Neuronal stem cell (in vitro differentiated cells): ENCODE data around the gene FIGLA.

Source experiments
- DNase-seq: peaks from one replicate; pipeline ENCODE4 v3.0.0-alpha.2; 2013; ENCODE audit warnings: low spot score
- H2AFZ ChIP-seq: one replicate; pipeline ENCODE4 v1.6.1; 2013; ENCODE audit warnings: mild to moderate bottlenecking, low read length, inconsistent platforms
- H2AK5ac ChIP-seq: 2 replicates; pipeline ENCODE4 v1.6.1; 2013; ENCODE audit warnings: low read depth, mild to moderate bottlenecking, inconsistent platforms, low read length, moderate library complexity, mixed read lengths
- H2BK120ac ChIP-seq: 2 replicates; pipeline ENCODE4 v1.6.1; 2013; ENCODE audit warnings: low read depth, mild to moderate bottlenecking, inconsistent platforms, low read length, moderate library complexity, mixed read lengths
- H2BK12ac ChIP-seq: one replicate; pipeline ENCODE4 v1.6.1; 2013; ENCODE audit warnings: low read length, inconsistent platforms
- H2BK15ac ChIP-seq: 2 replicates; pipeline ENCODE4 v1.6.1; 2013; ENCODE audit warnings: mild to moderate bottlenecking, low read length, inconsistent platforms, mixed read lengths
- H2BK5ac ChIP-seq: one replicate; pipeline ENCODE4 v1.6.1; 2013; ENCODE audit warnings: inconsistent platforms, mild to moderate bottlenecking, low read length, moderate library complexity
- H3K14ac ChIP-seq: one replicate; pipeline ENCODE4 v1.6.1; 2013; ENCODE audit warnings: low read length, inconsistent platforms
- H3K18ac ChIP-seq: 2 replicates; pipeline ENCODE4 v1.6.1; 2013; ENCODE audit warnings: low read length, inconsistent platforms
- H3K23ac ChIP-seq: 2 replicates; pipeline ENCODE4 v1.6.1; 2013; ENCODE audit warnings: low read depth, mild to moderate bottlenecking, mixed read lengths, low read length, inconsistent platforms; ENCODE audit not compliant: poor library complexity
- H3K27ac ChIP-seq: replicated peaks from 3 replicates; pipeline ENCODE4 v1.5.1; 2013; ENCODE audit warnings: low read length, inconsistent platforms
- H3K27me3 ChIP-seq, 3 experiments: 2 replicates each; pipeline ENCODE4 v1.6.1; 2013; ENCODE audit warnings: low read length in 3 of 3, mild to moderate bottlenecking in 2 of 3, inconsistent platforms in 1 of 3, low read depth in 1 of 3, mixed read lengths in 1 of 3, moderate library complexity in 1 of 3; ENCODE audit not compliant: control insufficient read depth in 3 of 3, insufficient read depth in 3 of 3
- H3K36me3 ChIP-seq, 2 donors: replicated peaks in 1 of 2; 2 replicates each; pipeline ENCODE4 v1.6.1; 2013; ENCODE audit warnings: low read length in 2 of 2; ENCODE audit not compliant: control insufficient read depth in 2 of 2, insufficient read depth in 2 of 2
- H3K4ac ChIP-seq: 2 replicates; pipeline ENCODE4 v1.6.1; 2013; ENCODE audit warnings: inconsistent platforms, mild to moderate bottlenecking, low read length, moderate library complexity
- H3K4me1 ChIP-seq, 2 donors: 1 replicate in 1 of 2; 2 replicates in 1 of 2; pipeline ENCODE4 v1.6.1; 2013; ENCODE audit warnings: low read length in 2 of 2, low read depth in 1 of 2; ENCODE audit not compliant: control insufficient read depth in 2 of 2, insufficient read depth in 1 of 2
- H3K4me2 ChIP-seq: one replicate; pipeline ENCODE4 v1.6.1; 2013; ENCODE audit warnings: mild to moderate bottlenecking, low read length, inconsistent platforms; ENCODE audit not compliant: insufficient read depth, poor library complexity, severe bottlenecking
- H3K4me3 ChIP-seq, 2 donors: 2 replicates each; pipeline ENCODE4 v1.5.1; 2013; ENCODE audit warnings: low read length in 2 of 2, mild to moderate bottlenecking in 2 of 2, inconsistent platforms in 1 of 2, moderate library complexity in 1 of 2
- H3K79me1 ChIP-seq: one replicate; pipeline ENCODE4 v1.6.1; 2013; ENCODE audit warnings: low read depth, mild to moderate bottlenecking, inconsistent platforms, low read length, moderate library complexity
- H3K9ac ChIP-seq: one replicate; pipeline ENCODE4 v1.6.1; 2013; ENCODE audit warnings: mild to moderate bottlenecking, low read depth, low read length, inconsistent platforms; ENCODE audit not compliant: poor library complexity
- H3K9me3 ChIP-seq, 2 donors: replicated peaks in 1 of 2; 2 replicates each; pipeline versions ENCODE3 to v1.6.1; 2013; ENCODE audit warnings: low read length in 2 of 2, mild to moderate bottlenecking in 2 of 2, inconsistent platforms in 1 of 2, low read depth in 1 of 2, mixed read lengths in 1 of 2, moderate library complexity in 1 of 2; ENCODE audit not compliant: control insufficient read depth in 2 of 2, insufficient read depth in 1 of 2
- H4K8ac ChIP-seq: one replicate; pipeline ENCODE4 v1.6.1; 2013; ENCODE audit warnings: low read depth, mild to moderate bottlenecking, inconsistent platforms, low read length, moderate library complexity
- H4K91ac ChIP-seq: one replicate; pipeline ENCODE4 v1.6.1; 2013; ENCODE audit warnings: low read length, low read depth, mild to moderate bottlenecking, inconsistent platforms; ENCODE audit not compliant: poor library complexity
- WGBS, 2 donors: extraction: QIAGEN DNeasy Blood & Tissue Kit; methylation state at CpG; one replicate each; pipeline ENCODE4 v1.1.7; 2013; ENCODE audit warnings: missing lambda C conversion rate in 2 of 2, mixed read lengths in 1 of 2; ENCODE audit not compliant: insufficient read length in 2 of 2, insufficient replicate concordance in 1 of 2; ENCODE audit errors: extremely low coverage in 2 of 2; 5-methylcytosine and 5-hydroxymethylcytosine counted together

FIGLA gene

GRCh38 chr2:70757966-70758365 is 32.5 kb downstream of the FIGLA start:
- no peak for DNase-seq
- no peak overlapping the region for H3K4me3 ChIP-seq
- no peak overlapping the region for H3K14ac ChIP-seq
- H2BK15ac ChIP-seq, result no peak overlapping the region
- peaks cover 1 to 2% of the 10 kb centered on the region in 2 donors for H3K4me1 ChIP-seq
- H4K91ac ChIP-seq, result no peak overlapping the region
- H2BK120ac ChIP-seq, result no peak overlapping the region
- H3K27me3 ChIP-seq, result no peaks in the 10 kb centered on the region
- H2BK12ac ChIP-seq, result no peak overlapping the region
- no peak overlapping the region for H3K4me2 ChIP-seq
- H3K79me1 ChIP-seq, result no peaks in the 10 kb centered on the region
- WGBS, 2 donors, result no CpG with 5 or more reads among the region's 7 CpGs
- peaks cover 0 to 2% of the 10 kb centered on the region in 2 donors for H3K36me3 ChIP-seq
- H3K18ac ChIP-seq, result no peak overlapping the region
- no peak overlapping the region for H3K9ac ChIP-seq
- H2BK5ac ChIP-seq, result no peak overlapping the region
- no peak overlapping the region for H3K27ac ChIP-seq
- no peak overlapping the region for H3K4ac ChIP-seq
- no peak overlapping the region for H4K8ac ChIP-seq
- H2AK5ac ChIP-seq, result no peak overlapping the region
- no peak overlapping the region for H3K23ac ChIP-seq
- H2AFZ ChIP-seq, result no peak overlapping the region
- peaks cover 0 to 3% of the 10 kb centered on the region in 2 donors for H3K9me3 ChIP-seq

DNA sequence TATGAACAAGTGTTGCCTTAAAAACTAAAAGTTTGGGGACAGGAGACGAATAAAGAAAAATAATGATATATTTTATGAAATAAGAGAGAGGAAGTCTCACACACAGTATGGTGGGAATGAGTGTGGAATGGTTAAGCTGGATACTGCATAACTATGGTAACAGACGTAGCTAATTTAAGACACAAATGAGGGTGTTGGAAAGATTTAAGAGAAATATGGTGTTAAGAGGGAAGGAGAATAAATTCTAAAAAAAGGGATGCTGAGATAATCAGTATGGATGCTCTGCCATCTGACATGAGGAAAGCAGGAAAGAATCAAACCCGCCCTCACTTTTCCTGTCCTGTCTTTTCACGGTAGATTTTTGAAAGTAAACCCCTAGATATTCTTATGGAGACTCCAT is 33.1 kb downstream of the FIGLA start:
- Histone ChIP-seq H2AK5ac (no peak overlapping the region), H4K91ac (no peak overlapping the region), H3K4ac (no peak overlapping the region), H3K23ac (no peak overlapping the region), H3K14ac (no peak overlapping the region), H3K79me1 (no peaks in the 10 kb centered on the region), H3K27me3 (no peaks in the 10 kb centered on the region), H2BK5ac (no peak overlapping the region), H3K4me1 (peaks cover 1 to 2% of the 10 kb centered on the region in 2 donors), H2BK15ac (no peak overlapping the region), H3K9me3 (peaks cover 0 to 3% of the 10 kb centered on the region in 2 donors), H4K8ac (no peak overlapping the region), H3K4me3 (no peak overlapping the region), H3K36me3 (peaks cover 0 to 2% of the 10 kb centered on the region in 2 donors), H3K4me2 (no peak overlapping the region), H3K27ac (no peak overlapping the region), H2AFZ (no peak overlapping the region), H3K9ac (no peak overlapping the region), H2BK12ac (no peak overlapping the region), H3K18ac (no peak overlapping the region), H2BK120ac (no peak overlapping the region)
- 100% methylated on average over 1 of the region's 4 CpGs for WGBS, 2 donors
- DNase-seq, result no peak

- no peak overlapping the region for H2BK15ac ChIP-seq
Measured at GRCh38 chr2:70756128-70756527, 34.3 kb downstream of the FIGLA start.

GRCh38 chr2:70753902-70754301 is 36.5 kb downstream of the FIGLA start:
- Histone ChIP-seq H3K14ac (no peak overlapping the region), H2BK15ac (no peak overlapping the region), H3K4me2 (no peak overlapping the region), H3K4me1 (peaks cover 0 to 2% of the 10 kb centered on the region in 2 donors), H2AK5ac (no peak overlapping the region), H3K4me3 (no peak overlapping the region), H3K9me3 (peaks cover 0 to 2% of the 10 kb centered on the region in 2 donors), H3K79me1 (no peaks in the 10 kb centered on the region), H3K36me3 (peaks cover 0 to 2% of the 10 kb centered on the region in 2 donors), H3K4ac (no peak overlapping the region), H3K23ac (no peak overlapping the region), H2BK120ac (no peak overlapping the region), H2BK5ac (no peak overlapping the region), H4K91ac (no peak overlapping the region), H4K8ac (no peak overlapping the region), H3K27ac (no peak overlapping the region), H2AFZ (no peak overlapping the region), H2BK12ac (no peak overlapping the region), H3K9ac (no peak overlapping the region), H3K27me3 (no peaks in the 10 kb centered on the region), H3K18ac (no peak overlapping the region)
- DNase-seq, result no peak
- no CpG with 5 or more reads among the region's 4 CpGs for WGBS, 2 donors

More at GRCh38 chr2:70756128-70756527, 34.3 kb downstream of the FIGLA start:
- H3K23ac ChIP-seq, result no peak overlapping the region
- H2BK5ac ChIP-seq, result no peak overlapping the region
- no peak overlapping the region for H3K18ac ChIP-seq
- no peak overlapping the region for H3K9ac ChIP-seq
- H3K4me2 ChIP-seq, result no peak overlapping the region
- no peaks in the 10 kb centered on the region for H3K79me1 ChIP-seq
- H3K4me3 ChIP-seq, result no peak overlapping the region
- H2AFZ ChIP-seq, result no peak overlapping the region
- H3K4me1 ChIP-seq, result peaks cover 1 to 2% of the 10 kb centered on the region in 2 donors
- H2BK120ac ChIP-seq, result no peak overlapping the region
- H2AK5ac ChIP-seq, result no peak overlapping the region
- H3K27ac ChIP-seq, result no peak overlapping the region
- H3K9me3 ChIP-seq, result peaks cover 0 to 3% of the 10 kb centered on the region in 2 donors
- WGBS, 2 donors, result no CpG with 5 or more reads among the region's 3 CpGs
- no peak overlapping the region for H3K14ac ChIP-seq
- H3K36me3 ChIP-seq, result peaks cover 0 to 2% of the 10 kb centered on the region in 2 donors
- H4K8ac ChIP-seq, result no peak overlapping the region
- DNase-seq, result no peak
- H3K4ac ChIP-seq, result no peak overlapping the region
- H4K91ac ChIP-seq, result no peak overlapping the region
- H2BK12ac ChIP-seq, result no peak overlapping the region
- H3K27me3 ChIP-seq, result no peaks in the 10 kb centered on the region
